OCI-LY1 (cell line): ENCODE data around the gene SERTAD4.
"Not testable (repeated sequence)": the region's sequence is repeated elsewhere in the genome, so short reads cannot be mapped to it uniquely, and the experiment has no call there.

ENCODE experiments used
- H2AFZ ChIP-seq: fragments of 200-600 bp; sonication (generic), shearing (Covaris generic); 2 replicates; pipeline ENCODE4 v1.6.0; 2014; ENCODE audit warnings: antibody characterized with exemption, mild to moderate bottlenecking, low read length
- H3F3A ChIP-seq: fragments of 200-600 bp; sonication (generic), shearing (Covaris generic); 2 replicates; pipeline ENCODE4 v1.6.0; 2014; ENCODE audit warnings: mild to moderate bottlenecking, antibody characterized with exemption, low read length, moderate library complexity; ENCODE audit not compliant: insufficient read depth
- H3K27ac ChIP-seq: fragments of 200-600 bp; sonication (generic); 2 replicates; pipeline ENCODE4 v1.5.1; 2014; ENCODE audit warnings: low read length, mixed run types, mild to moderate bottlenecking, low read depth; ENCODE audit not compliant: poor library complexity, severe bottlenecking
- H3K27me3 ChIP-seq: fragments of 200-600 bp; sonication (generic); 2 replicates; pipeline ENCODE4 v1.6.0; 2014; ENCODE audit warnings: antibody characterized with exemption, mild to moderate bottlenecking, low read length, moderate library complexity; ENCODE audit not compliant: insufficient read depth
- H3K36me3 ChIP-seq: fragments of 200-600 bp; sonication (generic); 2 replicates; pipeline ENCODE4 v1.6.1; 2014; ENCODE audit warnings: mild to moderate bottlenecking, antibody characterized with exemption, low read length, moderate library complexity, mixed read lengths; ENCODE audit not compliant: insufficient read depth
- H3K4me1 ChIP-seq: fragments of 200-600 bp; sonication (generic); 2 replicates; pipeline ENCODE4 v1.5.1; 2014; ENCODE audit warnings: mild to moderate bottlenecking, low read length, moderate library complexity; ENCODE audit not compliant: insufficient read depth, severe bottlenecking
- H3K4me2 ChIP-seq: fragments of 200-600 bp; sonication (generic), shearing (Covaris generic); 2 replicates; pipeline ENCODE4 v1.6.1; 2014; ENCODE audit warnings: low read length
- H3K4me3 ChIP-seq: fragments of 200-600 bp; sonication (generic); 2 replicates; pipeline ENCODE4 v1.5.1; 2014; ENCODE audit warnings: low read length, low read depth, mild to moderate bottlenecking, mixed read lengths; ENCODE audit not compliant: poor library complexity, severe bottlenecking
- H3K79me2 ChIP-seq: fragments of 200-600 bp; shearing (Covaris generic); 2 replicates; pipeline ENCODE4 v1.6.1; 2016; ENCODE audit warnings: mixed run types, low read length, mixed read lengths; ENCODE audit not compliant: insufficient read depth
- H3K9ac ChIP-seq: fragments of 200-600 bp; sonication (generic), shearing (Covaris generic); 2 replicates; pipeline ENCODE4 v1.6.1; 2014; ENCODE audit warnings: mild to moderate bottlenecking, low read length, mixed read lengths
- H3K9me2 ChIP-seq: fragments of 200-600 bp; sonication (generic), shearing (Covaris generic); 2 replicates; pipeline ENCODE4 v1.6.1; 2014; ENCODE audit warnings: low read depth, mild to moderate bottlenecking, low read length, mixed read lengths
- H3K9me3 ChIP-seq: fragments of 200-600 bp; shearing (Covaris generic); 2 replicates; pipeline ENCODE4 v1.6.1; 2014; ENCODE audit warnings: low read length, mixed read lengths
- H4K20me1 ChIP-seq: fragments of 200-600 bp; sonication (generic), shearing (Covaris generic); 2 replicates; pipeline ENCODE4 v1.6.0; 2016; ENCODE audit warnings: mild to moderate bottlenecking, low read length; ENCODE audit not compliant: insufficient read depth
- EZH2 ChIP-seq: fragments of 200-600 bp; sonication (generic), shearing (Covaris generic); IDR thresholded peaks from 2 replicates; pipeline ENCODE4 v1.8.0; 2017; ENCODE audit warnings: borderline replicate concordance, mixed run types, mild to moderate bottlenecking, antibody characterized with exemption, low read length, moderate library complexity, mixed read lengths
- TF ChIP-seq, protein P1 (sequence below): fragments of 200-600 bp; sonication (generic), shearing (Covaris generic); IDR thresholded peaks from 2 replicates; pipeline ENCODE4 v1.5.1; 2017; ENCODE audit warnings: mild to moderate bottlenecking, antibody characterized with exemption, low read length, moderate library complexity, mixed read lengths

Gene SERTAD4

DNA sequence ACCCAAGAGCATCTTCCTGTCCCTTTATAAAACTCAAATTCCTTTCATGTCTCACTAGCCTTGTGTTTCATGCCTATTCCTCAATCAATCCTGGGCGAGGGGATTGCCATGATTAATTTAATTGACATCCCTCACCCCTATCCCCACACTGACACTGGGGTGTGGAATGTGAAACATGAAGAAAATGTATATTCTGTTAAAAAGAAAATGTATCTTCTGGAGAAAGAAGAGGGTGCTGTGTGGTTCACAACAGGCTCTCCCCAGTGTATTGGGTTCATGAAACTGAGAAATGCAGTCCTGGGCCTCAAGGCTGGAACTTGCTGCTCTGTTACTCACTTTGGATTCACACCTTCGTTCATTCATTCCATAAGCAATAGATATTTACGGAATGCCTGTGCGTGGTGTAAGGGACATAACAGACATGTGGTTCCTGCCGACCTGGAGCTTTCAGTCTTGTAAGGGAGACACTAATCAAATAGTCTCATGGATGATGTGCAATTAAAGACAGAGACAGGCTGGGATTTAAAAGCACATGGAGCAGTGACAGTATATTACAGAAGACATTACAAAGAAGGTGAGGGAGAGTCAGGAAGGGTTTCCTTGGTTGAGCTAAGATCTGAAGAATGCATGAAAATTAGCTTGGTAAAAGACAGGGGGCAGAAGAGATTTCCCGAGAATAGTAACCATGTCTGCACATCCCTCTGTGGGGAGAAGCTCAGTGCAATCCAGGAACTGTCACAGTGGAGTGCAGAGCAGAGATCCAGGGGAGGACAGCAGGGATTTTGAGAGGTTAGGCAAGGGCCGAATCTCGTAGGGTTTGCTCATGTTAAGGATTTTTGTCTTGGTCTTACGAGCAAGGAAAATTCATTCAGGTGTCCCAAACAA lies 32.1 kb downstream of the SERTAD4 start:
- Histone ChIP-seq H3K9ac (no peak overlapping the region), H3K79me2 (no peaks in the 10 kb centered on the region), H3K4me2 (no peak overlapping the region), H3K9me3 (no peaks in the 10 kb centered on the region), H3F3A (no peaks in the 10 kb centered on the region), H3K4me1 (no peaks in the 10 kb centered on the region), H2AFZ (no peak overlapping the region), H4K20me1 (no peaks in the 10 kb centered on the region), H3K36me3 (no peaks in the 10 kb centered on the region), H3K27me3 (no peaks in the 10 kb centered on the region), H3K4me3 (no peak overlapping the region), H3K27ac (no peak overlapping the region), H3K9me2 (no peaks in the 10 kb centered on the region)
- TF ChIP-seq, protein P1, sequence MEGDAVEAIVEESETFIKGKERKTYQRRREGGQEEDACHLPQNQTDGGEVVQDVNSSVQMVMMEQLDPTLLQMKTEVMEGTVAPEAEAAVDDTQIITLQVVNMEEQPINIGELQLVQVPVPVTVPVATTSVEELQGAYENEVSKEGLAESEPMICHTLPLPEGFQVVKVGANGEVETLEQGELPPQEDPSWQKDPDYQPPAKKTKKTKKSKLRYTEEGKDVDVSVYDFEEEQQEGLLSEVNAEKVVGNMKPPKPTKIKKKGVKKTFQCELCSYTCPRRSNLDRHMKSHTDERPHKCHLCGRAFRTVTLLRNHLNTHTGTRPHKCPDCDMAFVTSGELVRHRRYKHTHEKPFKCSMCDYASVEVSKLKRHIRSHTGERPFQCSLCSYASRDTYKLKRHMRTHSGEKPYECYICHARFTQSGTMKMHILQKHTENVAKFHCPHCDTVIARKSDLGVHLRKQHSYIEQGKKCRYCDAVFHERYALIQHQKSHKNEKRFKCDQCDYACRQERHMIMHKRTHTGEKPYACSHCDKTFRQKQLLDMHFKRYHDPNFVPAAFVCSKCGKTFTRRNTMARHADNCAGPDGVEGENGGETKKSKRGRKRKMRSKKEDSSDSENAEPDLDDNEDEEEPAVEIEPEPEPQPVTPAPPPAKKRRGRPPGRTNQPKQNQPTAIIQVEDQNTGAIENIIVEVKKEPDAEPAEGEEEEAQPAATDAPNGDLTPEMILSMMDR: no peak

DNA sequence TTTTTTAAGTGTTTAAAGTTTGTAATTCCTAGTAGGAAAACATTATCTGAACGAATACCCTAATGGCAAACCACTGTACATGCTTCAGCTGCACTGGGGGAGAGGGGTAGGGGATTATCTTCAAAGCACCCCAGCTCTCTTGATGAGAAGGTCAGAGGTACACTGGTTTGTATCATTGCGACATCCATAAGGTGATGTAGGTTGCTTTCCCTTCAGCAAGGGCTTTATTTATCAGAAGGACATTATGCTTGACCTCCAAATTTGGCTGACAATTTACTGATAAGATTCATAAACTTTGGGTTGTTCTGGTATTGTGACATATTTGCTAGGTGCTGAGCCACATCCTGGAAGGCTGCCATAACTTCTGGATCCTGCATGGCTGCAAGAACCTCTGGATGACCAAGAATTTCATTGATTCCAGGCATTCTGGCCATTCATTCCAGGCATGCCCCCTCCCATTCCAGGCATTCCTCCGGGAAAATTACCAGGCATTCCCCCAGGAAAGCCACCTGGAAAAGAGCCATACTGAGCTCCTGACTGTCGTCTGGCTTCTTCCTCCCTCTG lies 32.9 kb downstream of the SERTAD4 start:
- not testable (repeated sequence) for H3K9me3 ChIP-seq, H4K20me1 ChIP-seq, H3K36me3 ChIP-seq, H3K27ac ChIP-seq, H3K79me2 ChIP-seq, H3K27me3 ChIP-seq, H3K9me2 ChIP-seq, H3K4me2 ChIP-seq, H3F3A ChIP-seq, H2AFZ ChIP-seq, H3K4me1 ChIP-seq, H3K9ac ChIP-seq, H3K4me3 ChIP-seq

DNA sequence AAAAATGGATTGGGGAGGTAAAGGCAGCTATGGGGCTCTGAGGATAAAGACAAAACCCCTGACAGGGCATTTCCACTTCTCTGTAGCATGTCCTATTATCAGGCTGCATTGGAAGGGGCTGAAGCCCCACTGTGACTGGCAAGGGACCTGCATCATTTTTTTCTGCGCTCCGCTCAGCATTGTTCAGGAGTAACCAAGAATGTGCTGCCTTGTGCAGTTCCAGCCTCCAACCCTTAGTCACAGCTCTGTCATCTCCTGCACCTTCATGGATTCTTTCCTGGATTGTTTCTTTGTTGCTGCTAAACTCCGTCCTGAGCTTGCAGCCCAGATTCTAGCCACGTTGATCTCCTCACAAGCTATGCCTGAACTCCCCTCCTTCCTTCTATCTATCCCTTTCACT lies 37.4 kb downstream of the SERTAD4 start:
- TF ChIP-seq, protein P1: no peak
- H3K79me2 ChIP-seq: no peaks in the 10 kb centered on the region
- H3K27ac ChIP-seq: no peak overlapping the region
- H3K4me3 ChIP-seq: no peak overlapping the region
- no peak overlapping the region for H3K9ac ChIP-seq
- H3F3A ChIP-seq: no peaks in the 10 kb centered on the region
- no peaks in the 10 kb centered on the region for H3K36me3 ChIP-seq
- no peaks in the 10 kb centered on the region for H3K9me3 ChIP-seq
- H4K20me1 ChIP-seq: no peaks in the 10 kb centered on the region
- H3K9me2 ChIP-seq: no peaks in the 10 kb centered on the region
- H3K27me3 ChIP-seq: no peaks in the 10 kb centered on the region
- H3K4me1 ChIP-seq: no peaks in the 10 kb centered on the region
- no peak overlapping the region for H2AFZ ChIP-seq
- H3K4me2 ChIP-seq: no peak overlapping the region

DNA sequence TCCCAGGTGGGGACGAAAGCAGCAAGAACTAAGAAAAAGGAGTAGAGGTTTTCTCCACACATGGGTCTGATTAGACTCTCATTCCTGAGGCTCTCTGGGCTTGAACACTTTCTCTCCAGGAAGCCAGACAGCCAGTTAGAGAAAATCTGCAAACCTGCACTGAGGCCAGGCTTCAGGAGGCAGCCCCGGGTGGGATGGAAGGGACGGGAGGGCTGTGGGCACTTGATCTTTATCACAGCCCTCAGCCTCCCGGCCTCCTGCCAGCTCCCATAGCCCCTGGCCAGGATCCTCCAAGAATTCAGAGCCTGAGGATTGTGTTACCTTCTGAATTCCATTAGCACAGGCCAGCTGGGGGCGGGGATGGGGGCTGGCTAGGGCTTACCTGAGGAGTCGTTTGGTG lies 40.1 kb downstream of the SERTAD4 start:
- Histone ChIP-seq H3K27ac (no peak overlapping the region), H3K4me2 (no peak overlapping the region), H3K4me1 (no peaks in the 10 kb centered on the region), H3K9me2 (no peaks in the 10 kb centered on the region), H3K4me3 (no peak overlapping the region), H3F3A (no peaks in the 10 kb centered on the region), H3K27me3 (no peaks in the 10 kb centered on the region), H3K9ac (no peak overlapping the region), H4K20me1 (no peaks in the 10 kb centered on the region), H3K36me3 (no peaks in the 10 kb centered on the region), H3K9me3 (no peaks in the 10 kb centered on the region), H2AFZ (no peak overlapping the region), H3K79me2 (no peaks in the 10 kb centered on the region)
- TF ChIP-seq, protein P1: no peak
- no peak for TF ChIP-seq EZH2
